Activated CD8-positive, alpha-beta T cell treated with anti-CD3 and anti-CD28 coated beads, Interleukin-2, amount 10 ng/mL, durations not matched to agents 7 days and 5 days (primary cell): ENCODE measurements around the gene LRRC74B. TPM values are rescaled to one million over a fixed set of nuclear protein-coding genes. Genes with fewer than 3 reads are reported as not detected.

ENCODE experiments used
- ATAC-seq: fragments of 150-1000 bp; cut with Tn5 transposase; one replicate; pipeline ENCODE4 v1.10.0; 2021; ENCODE audit warnings: moderate library complexity
- CTCF ChIA-PET: fragments of 350-600 bp; sonication (Branson Sonifier 250); formaldehyde crosslinking; loops from one replicate; lab custom pipeline; 2021; ENCODE audit warnings: antibody characterized with exemption; lab: Charles Lee
- POLR2A ChIA-PET: fragments of 350-600 bp; sonication (Branson Sonifier 250); formaldehyde crosslinking; loops from one replicate; lab custom pipeline; 2021; ENCODE audit warnings: antibody characterized with exemption; lab: Charles Lee
- DNase-seq: peaks from one replicate; pipeline ENCODE4 v3.0.0-alpha.2; 2020
- H3K27ac Mint-ChIP-seq: one replicate; pipeline ENCODE4 v1.8.0; 2021; ENCODE audit warnings: mild to moderate bottlenecking, mixed read lengths
- H3K27me3 Mint-ChIP-seq: one replicate; pipeline ENCODE4 v1.8.0; 2021; ENCODE audit warnings: low read depth, mixed read lengths
- H3K36me3 Mint-ChIP-seq: one replicate; pipeline ENCODE4 v1.8.0; 2021; ENCODE audit warnings: low read depth, mixed read lengths
- H3K4me1 Mint-ChIP-seq: one replicate; pipeline ENCODE4 v1.8.0; 2021; ENCODE audit warnings: low read depth, mixed read lengths
- H3K4me3 Mint-ChIP-seq: one replicate; pipeline ENCODE4 v1.8.0; 2021; ENCODE audit warnings: mild to moderate bottlenecking, mixed read lengths
- H3K9me3 Mint-ChIP-seq: one replicate; pipeline ENCODE4 v1.8.0; 2022; ENCODE audit warnings: mixed read lengths; ENCODE audit not compliant: insufficient read depth
- total RNA-seq, 2 experiments: library from RNA; stranded (reverse); gene quantifications; one replicate each; pipeline ENCODE4 v1.2.3, GENCODE V29; 2021

Gene LRRC74B
- not detected for total RNA-seq

GRCh38 chr22:21045585-21046294, at the start of gene LRRC74B:
LRRC74B (plus strand) TSS chr22:21045946; CDS start chr22:21045987, 41 bp downstream.
- peaks cover 25% of the 10 kb centered on the region for H3K4me1 Mint-ChIP-seq
- H3K27ac Mint-ChIP-seq: no peak within 1 kb of the TSS
- no peaks in the 10 kb centered on the region for H3K9me3 Mint-ChIP-seq
- DNase-seq: peak; percentile 81
- H3K27me3 Mint-ChIP-seq: peaks cover 25% of the 10 kb centered on the region
- peak; percentile 95 for ATAC-seq
- CTCF ChIA-PET: interaction anchor here (0.8 to 1.3 kb wide), 3 partner anchors 22 to 64 kb away, joined by 4 read pairs; partner anchors contain the start of gene LZTR1
- no peaks in the 10 kb centered on the region for H3K36me3 Mint-ChIP-seq
- POLR2A ChIA-PET: interaction anchor here (1.2 kb wide), 1 partner anchor 10 kb away, joined by 4 read pairs; no protein-coding TSS in a partner anchor
- peak within 1 kb of the TSS; percentile 50 for H3K4me3 Mint-ChIP-seq

- no peak for DNase-seq
- Mint-ChIP-seq H3K9me3 (no peaks in the 10 kb centered on the region), H3K36me3 (peaks cover 26% of the 10 kb centered on the region), H3K4me1 (peaks cover 10% of the 10 kb centered on the region), H3K4me3 (no peak overlapping the region), H3K27ac (no peak overlapping the region), H3K27me3 (no peaks in the 10 kb centered on the region)
- no peak for ATAC-seq
- CTCF ChIA-PET: no interaction called here
- POLR2A ChIA-PET: interaction anchor here (0.9 kb wide), 1 partner anchor 14 kb away, joined by 3 read pairs; the partner anchor contains the start of gene LZTR1
Observed at GRCh38 chr22:20996031-20996410, 49.7 kb upstream of the LRRC74B start.

GRCh38 chr22:20996598-20997535, 48.9 kb upstream of the LRRC74B start:
- no peaks in the 10 kb centered on the region for H3K9me3 Mint-ChIP-seq
- POLR2A ChIA-PET: interaction anchor here (0.9 to 1.0 kb wide), 2 partner anchors 15 to 22 kb away, joined by 3 read pairs; partner anchors contain the start of gene LZTR1
- no peak overlapping the region for H3K27ac Mint-ChIP-seq
- no peak overlapping the region for H3K4me3 Mint-ChIP-seq
- ATAC-seq (no peak), DNase-seq (no peak)
- CTCF ChIA-PET: no interaction called here
- peaks cover 14% of the 10 kb centered on the region for H3K4me1 Mint-ChIP-seq
- H3K36me3 Mint-ChIP-seq: peaks cover 31% of the 10 kb centered on the region
- no peaks in the 10 kb centered on the region for H3K27me3 Mint-ChIP-seq

- Mint-ChIP-seq H3K4me1 (peaks cover 15% of the 10 kb centered on the region), H3K36me3 (peaks cover 31% of the 10 kb centered on the region), H3K4me3 (no peak overlapping the region), H3K27ac (no peak overlapping the region), H3K9me3 (no peaks in the 10 kb centered on the region), H3K27me3 (no peaks in the 10 kb centered on the region)
- ATAC-seq (no peak), DNase-seq (no peak)
- CTCF ChIA-PET: no interaction called here
- POLR2A ChIA-PET: interaction anchor here (1.0 kb wide), 1 partner anchor 23 kb away, joined by 3 read pairs; no protein-coding TSS in a partner anchor
Observed at GRCh38 chr22:20997536-20998257, 48.0 kb upstream of the LRRC74B start.

- H3K4me1 Mint-ChIP-seq: peaks cover 23% of the 10 kb centered on the region
- ChIA-PET CTCF (interaction anchor here (0.9 kb wide), 1 partner anchor 16 kb away, joined by 3 read pairs; the partner anchor contains the start of gene LZTR1), POLR2A (interaction anchor here (1.4 kb wide), 1 partner anchor 16 kb away, joined by 7 read pairs; the partner anchor contains the start of gene LZTR1)
- peaks cover 31% of the 10 kb centered on the region for H3K36me3 Mint-ChIP-seq
- H3K27ac Mint-ChIP-seq: peak overlapping the region; percentile 46
- no peaks in the 10 kb centered on the region for H3K9me3 Mint-ChIP-seq
- H3K4me3 Mint-ChIP-seq: peak overlapping the region; percentile 5
- no peaks in the 10 kb centered on the region for H3K27me3 Mint-ChIP-seq
- DNase-seq: no peak
- no peak for ATAC-seq
Observed at GRCh38 chr22:20998411-20999336, 47.1 kb upstream of the LRRC74B start.

- CTCF ChIA-PET: interaction anchor here (0.9 kb wide), 1 partner anchor 17 kb away, joined by 3 read pairs; the partner anchor contains the start of gene LZTR1
- Mint-ChIP-seq H3K4me3 (peak overlapping the region; percentile 92), H3K27ac (peak overlapping the region; percentile 97), H3K9me3 (no peaks in the 10 kb centered on the region), H3K27me3 (no peaks in the 10 kb centered on the region), H3K4me1 (peaks cover 29% of the 10 kb centered on the region), H3K36me3 (peaks cover 31% of the 10 kb centered on the region)
- POLR2A ChIA-PET: interaction anchor here (0.6 to 1.4 kb wide), 2 partner anchors 13 to 17 kb away, joined by 4 to 7 read pairs; partner anchors contain the start of gene LZTR1
- DNase-seq (no peak), ATAC-seq (no peak)
Observed at GRCh38 chr22:20999350-21000206, 46.2 kb upstream of the LRRC74B start.

GRCh38 chr22:21000207-21000986, 45.3 kb upstream of the LRRC74B start:
- DNase-seq (no peak), ATAC-seq (no peak)
- H3K36me3 Mint-ChIP-seq: peaks cover 31% of the 10 kb centered on the region
- CTCF ChIA-PET: interaction anchor here (1.5 kb wide), 1 partner anchor 18 kb away, joined by 6 read pairs; the partner anchor contains the start of gene LZTR1
- peaks cover 29% of the 10 kb centered on the region for H3K4me1 Mint-ChIP-seq
- POLR2A ChIA-PET: interaction anchor here (0.6 to 2.6 kb wide), 4 partner anchors 9 to 19 kb away, joined by 3 to 17 read pairs (median 4); partner anchors contain the start of gene LZTR1
- peak overlapping the region; percentile 97 for H3K27ac Mint-ChIP-seq
- no peaks in the 10 kb centered on the region for H3K9me3 Mint-ChIP-seq
- H3K4me3 Mint-ChIP-seq: peak overlapping the region; percentile 92
- H3K27me3 Mint-ChIP-seq: no peaks in the 10 kb centered on the region

GRCh38 chr22:21000987-21001600, 44.7 kb upstream of the LRRC74B start:
- Mint-ChIP-seq H3K36me3 (peaks cover 29% of the 10 kb centered on the region), H3K27ac (peak overlapping the region; percentile 97), H3K4me3 (peak overlapping the region; percentile 92), H3K9me3 (no peaks in the 10 kb centered on the region), H3K4me1 (peaks cover 29% of the 10 kb centered on the region), H3K27me3 (no peaks in the 10 kb centered on the region)
- ChIA-PET CTCF (interaction anchor here (1.5 kb wide), 1 partner anchor 19 kb away, joined by 6 read pairs; the partner anchor contains the start of gene LZTR1), POLR2A (interaction anchor here (0.8 to 2.6 kb wide), 3 partner anchors 10 to 20 kb away, joined by 3 to 17 read pairs (median 4); partner anchors contain the start of gene LZTR1)
- DNase-seq (no peak), ATAC-seq (no peak)
